GM12891 (cell line): Measurements from ENCODE around the gene PIGQ.

Source experiments
- DNase-seq: peaks from one replicate; pipeline ENCODE4 v3.0.0; 2011; ENCODE audit warnings: low spot score; ENCODE audit not compliant: insufficient read length
- FAIRE-seq: peaks from 2 replicates; lab custom pipeline; 2011; peaks lifted over from hg19 to GRCh38; lab: Jason Lieb, UNC
- PAX5 ChIP-seq: IDR thresholded peaks from 2 replicates; pipeline ENCODE4 v1.6.1; 2011; ENCODE audit warnings: low read length, moderate library complexity, mild to moderate bottlenecking; ENCODE audit not compliant: insufficient read depth, severe bottlenecking
- POLR2A ChIP-seq: IDR thresholded peaks from 2 replicates; pipeline ENCODE4 v1.6.1; 2011; ENCODE audit warnings: low read depth, low read length, control low read depth
- POLR2AphosphoS5 ChIP-seq: IDR thresholded peaks from 2 replicates; pipeline ENCODE4 v1.6.1; 2011; ENCODE audit warnings: low read depth, low read length, control low read depth
- POU2F2 ChIP-seq: IDR thresholded peaks from 2 replicates; pipeline ENCODE4 v1.6.1; 2011; ENCODE audit warnings: low read depth, mild to moderate bottlenecking, control low read depth, low read length, moderate library complexity
- SPI1 ChIP-seq: IDR thresholded peaks from 2 replicates; pipeline ENCODE4 v1.6.1; 2011; ENCODE audit warnings: low read depth, low read length, control low read depth
- TAF1 ChIP-seq: IDR thresholded peaks from 2 replicates; pipeline ENCODE4 v1.6.1; 2011; ENCODE audit warnings: low read depth, low read length, control low read depth

The PIGQ gene

DNA sequence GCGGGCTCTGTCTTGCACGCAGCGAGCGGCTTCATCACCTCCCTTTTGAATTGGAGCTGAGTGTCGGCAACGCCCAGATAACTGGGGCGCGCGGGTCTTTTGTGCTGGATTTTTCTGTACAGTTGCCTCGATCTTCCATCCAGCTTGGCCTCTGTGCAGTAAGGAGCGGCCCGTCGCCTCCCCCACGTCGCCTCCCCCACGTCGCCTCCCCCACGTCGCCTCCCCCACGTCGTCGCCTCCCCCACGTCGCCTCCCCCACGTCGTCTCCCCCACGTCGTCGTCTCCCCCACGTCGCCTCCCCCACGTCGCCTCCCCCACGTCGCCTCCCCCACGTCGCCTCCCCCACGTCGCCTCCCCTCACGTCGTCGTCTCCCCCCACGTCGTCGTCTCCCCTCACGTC, 25.3 kb upstream of the PIGQ start:
- FAIRE-seq (no peak), DNase-seq (no peak)
- TF ChIP-seq SPI1 (no peak), POLR2A (no peak), POU2F2 (no peak), PAX5 (no peak), TAF1 (no peak), POLR2AphosphoS5 (no peak)

DNA sequence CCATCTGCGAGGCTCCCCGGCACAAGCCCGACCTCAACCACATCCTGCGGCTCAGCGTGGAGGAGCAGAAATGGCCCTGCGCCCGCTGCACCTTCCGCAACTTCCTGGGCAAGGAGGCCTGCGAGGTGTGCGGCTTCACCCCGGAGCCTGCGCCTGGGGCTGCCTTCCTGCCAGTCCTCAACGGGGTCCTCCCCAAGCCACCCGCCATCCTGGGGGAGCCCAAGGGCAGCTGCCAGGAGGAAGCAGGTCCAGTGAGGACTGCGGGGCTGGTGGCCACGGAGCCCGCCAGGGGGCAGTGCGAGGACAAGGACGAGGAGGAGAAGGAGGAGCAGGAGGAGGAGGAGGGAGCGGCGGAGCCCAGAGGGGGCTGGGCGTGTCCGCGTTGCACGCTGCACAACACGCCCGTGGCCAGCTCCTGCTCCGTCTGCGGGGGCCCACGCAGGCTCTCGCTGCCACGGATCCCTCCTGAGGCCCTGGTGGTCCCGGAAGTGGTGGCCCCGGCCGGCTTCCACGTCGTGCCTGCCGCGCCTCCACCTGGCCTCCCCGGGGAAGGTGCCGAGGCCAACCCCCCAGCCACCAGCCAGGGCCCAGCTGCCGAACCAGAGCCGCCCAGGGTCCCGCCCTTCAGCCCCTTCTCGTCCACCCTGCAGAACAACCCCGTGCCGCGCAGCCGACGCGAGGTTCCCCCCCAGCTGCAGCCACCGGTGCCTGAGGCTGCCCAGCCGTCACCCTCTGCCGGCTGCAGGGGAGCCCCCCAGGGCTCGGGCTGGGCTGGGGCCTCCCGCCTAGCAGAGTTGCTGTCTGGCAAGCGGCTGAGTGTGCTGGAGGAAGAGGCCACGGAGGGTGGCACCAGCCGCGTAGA, 22.6 kb upstream of the PIGQ start:
- TF ChIP-seq POU2F2 (no peak), POLR2A (no peak), PAX5 (no peak), TAF1 (no peak), SPI1 (no peak), POLR2AphosphoS5 (no peak)
- FAIRE-seq (no peak), DNase-seq (no peak)

DNA sequence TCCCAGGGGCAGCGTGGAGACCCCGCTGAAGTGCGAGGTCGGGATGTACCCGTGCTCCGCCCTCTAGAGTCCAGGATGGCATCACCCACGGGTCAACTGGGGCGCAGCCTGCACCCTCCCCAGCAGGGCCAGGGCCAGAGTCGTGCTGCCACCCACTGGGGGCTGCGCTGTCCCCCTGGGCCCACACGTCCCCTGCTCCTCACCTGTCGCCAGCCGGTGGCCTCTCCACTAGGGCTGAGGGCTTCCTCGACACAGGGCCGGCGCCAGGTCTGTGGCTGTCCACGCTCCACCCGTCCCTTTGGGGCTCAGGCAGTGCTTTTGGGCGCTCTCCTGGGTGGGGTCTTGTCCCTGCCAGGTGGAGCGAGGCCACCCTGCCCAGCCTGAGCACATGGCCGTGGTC, 21.2 kb upstream of the PIGQ start:
- no peak for DNase-seq
- FAIRE-seq, result no peak
- TF ChIP-seq POU2F2 (no peak), PAX5 (no peak), SPI1 (no peak), POLR2AphosphoS5 (no peak), POLR2A (no peak), TAF1 (no peak)

DNA sequence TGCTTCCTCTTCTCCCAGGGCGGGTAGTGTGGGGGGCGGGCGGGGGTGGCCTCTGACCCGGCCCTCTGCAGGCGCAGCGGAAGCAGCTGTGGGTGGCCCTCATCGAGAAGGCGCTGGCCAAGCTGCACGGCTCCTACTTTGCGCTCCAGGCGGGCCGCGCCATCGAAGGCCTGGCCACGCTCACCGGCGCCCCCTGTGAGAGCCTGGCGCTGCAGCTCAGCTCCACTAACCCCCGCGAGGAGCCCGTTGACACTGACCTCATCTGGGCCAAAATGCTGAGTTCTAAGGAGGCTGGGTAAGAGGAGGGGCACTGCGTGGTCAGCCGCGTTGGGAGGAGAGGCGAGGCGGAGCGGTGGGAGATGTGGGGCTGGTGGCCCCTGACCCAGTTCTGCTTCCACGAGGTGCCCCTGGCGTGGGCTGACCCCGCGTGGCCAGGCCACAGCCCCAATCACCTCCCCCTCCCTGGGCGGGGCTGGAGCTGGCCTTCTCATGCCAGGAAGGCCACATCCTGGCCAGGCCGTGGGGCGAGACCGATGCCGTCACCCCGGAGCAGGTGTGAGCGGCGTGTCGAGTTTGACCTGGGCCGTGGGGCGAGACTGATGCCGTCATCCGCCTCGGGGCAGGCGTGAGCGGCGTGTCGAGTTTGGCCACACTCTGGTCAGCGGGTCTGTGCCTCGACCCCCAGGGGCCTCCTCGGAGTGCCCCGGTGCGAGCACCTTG, 20.1 kb upstream of the PIGQ start:
- FAIRE-seq (no peak), DNase-seq (no peak)
- TF ChIP-seq POLR2AphosphoS5 (no peak), POLR2A (no peak)

DNA sequence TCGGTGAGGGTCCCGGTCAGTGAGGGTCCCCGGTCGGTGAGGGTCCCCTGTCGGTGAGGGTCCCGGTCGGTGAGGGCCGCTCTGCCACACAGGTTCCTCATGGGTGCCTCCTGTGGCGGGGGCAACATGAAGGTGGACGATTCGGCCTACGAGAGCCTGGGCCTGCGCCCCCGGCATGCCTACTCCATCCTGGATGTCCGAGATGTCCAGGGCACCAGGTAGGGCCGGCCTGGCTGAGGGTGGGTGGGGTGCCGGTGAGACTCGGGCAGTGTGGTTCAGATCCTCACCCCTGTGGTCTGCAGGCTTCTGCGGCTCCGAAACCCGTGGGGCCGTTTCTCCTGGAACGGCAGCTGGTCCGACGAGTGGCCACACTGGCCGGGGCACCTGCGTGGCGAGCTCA, 18.6 kb upstream of the PIGQ start:
- DNase-seq, result no peak
- TF ChIP-seq TAF1 (no peak), POLR2A (no peak), POLR2AphosphoS5 (no peak), PAX5 (no peak), POU2F2 (no peak), SPI1 (no peak)
- FAIRE-seq, result no peak

DNA sequence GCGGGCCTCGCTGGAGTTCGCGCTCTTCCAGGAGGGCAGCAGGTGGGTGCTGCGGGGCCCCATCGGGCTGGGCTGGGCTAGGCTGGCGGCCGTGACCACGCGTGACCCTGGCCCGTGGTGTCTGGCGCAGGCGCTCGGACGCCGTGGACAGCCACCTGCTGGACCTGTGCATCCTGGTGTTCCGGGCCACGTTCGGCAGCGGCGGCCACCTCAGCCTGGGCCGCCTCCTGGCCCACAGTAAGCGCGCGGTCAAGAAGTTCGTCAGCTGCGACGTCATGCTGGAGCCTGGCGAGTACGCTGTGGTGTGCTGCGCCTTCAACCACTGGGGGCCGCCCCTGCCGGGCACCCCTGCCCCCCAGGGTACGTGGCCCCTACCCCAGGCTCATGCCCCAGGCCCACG, 17.6 kb upstream of the PIGQ start:
- TF ChIP-seq PAX5, result no peak
- TF ChIP-seq POLR2AphosphoS5, result no peak
- no peak for TF ChIP-seq POLR2A
- no peak for TF ChIP-seq TAF1
- no peak for TF ChIP-seq SPI1
- TF ChIP-seq POU2F2, result no peak
- DNase-seq (no peak), FAIRE-seq (no peak)

DNA sequence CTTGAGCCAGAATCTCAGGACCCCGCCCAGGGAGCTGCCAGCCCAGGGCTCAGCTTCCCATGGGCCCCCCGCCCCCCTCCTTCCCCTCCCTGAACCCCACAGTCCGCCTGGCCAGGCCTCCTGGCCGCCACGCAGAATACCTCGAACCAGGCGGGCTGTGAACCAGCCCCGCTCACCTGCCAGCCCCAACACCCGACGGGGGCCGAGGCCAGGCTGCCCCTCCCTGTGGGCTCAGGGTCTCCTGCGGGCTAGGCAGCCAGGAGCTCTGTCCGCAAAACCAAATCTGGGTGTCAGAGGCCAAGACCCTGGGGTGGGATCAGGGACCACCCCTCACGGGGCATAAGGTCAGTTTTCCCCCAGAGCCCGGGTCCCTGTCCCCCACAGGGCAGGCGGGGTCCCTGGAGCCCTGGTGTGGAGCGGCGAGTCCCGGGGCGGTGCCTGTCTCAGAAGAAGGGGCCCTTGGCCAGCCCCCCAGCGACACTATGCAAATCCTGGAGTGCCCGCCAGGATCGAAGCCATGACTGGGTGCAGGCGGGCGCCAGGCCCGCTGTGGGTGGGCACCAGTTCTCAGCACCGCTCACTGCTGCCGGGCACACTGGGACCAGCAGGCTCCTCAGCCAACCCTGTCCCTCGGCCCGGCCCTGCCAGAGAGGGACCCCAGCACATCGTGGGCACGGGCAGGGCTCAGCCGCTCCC, 16.0 kb upstream of the PIGQ start:
- DNase-seq (no peak), FAIRE-seq (no peak)
- TF ChIP-seq SPI1, result no peak
- no peak for TF ChIP-seq TAF1
- TF ChIP-seq POU2F2, result no peak
- no peak for TF ChIP-seq PAX5
- no peak for TF ChIP-seq POLR2A
- no peak for TF ChIP-seq POLR2AphosphoS5

DNA sequence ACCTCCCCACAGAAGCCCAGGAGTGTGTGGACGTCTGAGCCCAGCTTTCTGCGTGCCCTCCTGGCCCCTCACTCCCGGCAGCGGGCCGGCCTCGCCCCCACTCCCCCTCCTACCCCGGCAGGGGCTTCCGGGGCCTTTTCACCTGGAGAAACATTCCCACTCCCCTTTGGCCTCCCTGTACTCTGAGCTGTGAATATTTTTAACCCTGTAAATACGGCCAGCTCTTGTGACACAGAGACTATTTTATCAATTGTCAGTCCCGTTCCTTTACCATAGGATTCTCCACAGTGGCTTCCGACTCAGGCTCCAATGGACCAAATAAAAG, 15.5 kb upstream of the PIGQ start:
- FAIRE-seq, result no peak
- TF ChIP-seq POLR2A (no peak), TAF1 (no peak), PAX5 (no peak), POLR2AphosphoS5 (no peak)
- DNase-seq, result no peak

DNA sequence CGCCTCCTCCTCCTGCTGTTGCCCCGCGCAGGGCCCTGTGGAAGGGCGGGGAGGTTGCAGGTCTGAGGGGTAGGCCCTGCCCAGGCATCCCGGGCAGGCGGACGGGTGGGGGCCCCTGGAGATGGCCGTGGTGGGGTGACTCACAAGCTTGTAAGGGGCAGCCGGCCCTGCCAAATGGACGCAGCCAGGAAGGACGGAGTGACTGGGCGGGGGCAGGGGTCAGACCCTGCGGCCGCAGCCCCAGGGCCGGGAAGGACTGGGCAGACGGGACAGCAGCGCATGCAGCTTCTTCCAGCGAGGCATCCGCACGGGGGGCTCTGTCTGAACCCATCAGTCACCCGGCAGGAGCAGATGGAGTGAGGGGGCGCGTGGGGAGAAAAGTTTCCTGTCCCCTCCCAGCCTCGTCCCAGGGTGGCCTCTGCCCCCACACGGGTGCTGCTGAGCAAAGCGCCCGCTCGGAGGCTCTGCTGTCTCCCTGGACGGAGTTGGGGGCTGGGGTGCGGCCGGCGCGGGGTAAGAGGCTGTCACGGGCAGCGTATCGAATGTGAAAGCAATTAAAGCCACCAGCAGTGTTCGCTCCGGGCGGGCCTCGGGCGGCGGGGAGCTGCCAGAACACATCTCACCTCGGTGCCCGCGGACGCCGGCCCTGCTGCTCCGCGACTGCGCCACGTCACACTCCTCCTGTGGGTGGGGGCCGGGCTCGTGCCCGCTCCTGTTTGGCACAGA, 15.0 kb upstream of the PIGQ start:
- FAIRE-seq (no peak), DNase-seq (no peak)
- TF ChIP-seq POLR2AphosphoS5 (no peak), POLR2A (no peak), SPI1 (no peak), PAX5 (no peak), POU2F2 (no peak), TAF1 (no peak)
